GM20000 (cell line): ENCODE data around the gene ANKRD6.
A peak's percentile ranks its signal among the peaks of the same experiment; 100 is the strongest.

Experiments used
- DNase-seq: peaks from one replicate; pipeline ENCODE4 v3.0.0; 2012; ENCODE audit warnings: low spot score
- TF ChIP-seq, protein P1 (sequence below): IDR thresholded peaks from 2 replicates; pipeline ENCODE4 v1.5.1; 2012; ENCODE audit warnings: mild to moderate bottlenecking, control low read depth; ENCODE audit errors: extremely low read depth, missing control alignments

ANKRD6 gene

DNA sequence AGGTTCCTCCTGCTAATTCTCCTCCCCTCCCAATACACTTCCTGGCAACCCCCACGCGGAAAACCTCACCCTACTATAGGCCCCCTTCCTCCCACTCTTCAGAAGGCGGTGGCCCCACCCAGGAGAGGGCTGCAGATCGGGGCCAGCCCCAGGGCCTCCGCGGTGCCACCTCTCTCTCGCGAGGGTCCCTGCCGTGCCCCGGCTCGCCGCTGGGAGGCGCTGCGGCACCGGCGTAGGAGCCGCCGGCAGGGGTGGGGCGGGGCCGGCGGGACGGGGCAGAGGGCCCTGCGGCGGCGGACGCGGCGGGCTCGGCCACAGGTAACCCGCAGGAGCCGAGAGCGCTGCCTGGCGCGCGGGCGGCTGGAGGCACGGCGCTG, at the start of gene ANKRD6:
Gene ANKRD6 (plus strand): TSS at position 278 of the 377 bp plus-strand sequence. CDS start 133,825 bp downstream, outside the sequence.
- TF ChIP-seq, protein P1, sequence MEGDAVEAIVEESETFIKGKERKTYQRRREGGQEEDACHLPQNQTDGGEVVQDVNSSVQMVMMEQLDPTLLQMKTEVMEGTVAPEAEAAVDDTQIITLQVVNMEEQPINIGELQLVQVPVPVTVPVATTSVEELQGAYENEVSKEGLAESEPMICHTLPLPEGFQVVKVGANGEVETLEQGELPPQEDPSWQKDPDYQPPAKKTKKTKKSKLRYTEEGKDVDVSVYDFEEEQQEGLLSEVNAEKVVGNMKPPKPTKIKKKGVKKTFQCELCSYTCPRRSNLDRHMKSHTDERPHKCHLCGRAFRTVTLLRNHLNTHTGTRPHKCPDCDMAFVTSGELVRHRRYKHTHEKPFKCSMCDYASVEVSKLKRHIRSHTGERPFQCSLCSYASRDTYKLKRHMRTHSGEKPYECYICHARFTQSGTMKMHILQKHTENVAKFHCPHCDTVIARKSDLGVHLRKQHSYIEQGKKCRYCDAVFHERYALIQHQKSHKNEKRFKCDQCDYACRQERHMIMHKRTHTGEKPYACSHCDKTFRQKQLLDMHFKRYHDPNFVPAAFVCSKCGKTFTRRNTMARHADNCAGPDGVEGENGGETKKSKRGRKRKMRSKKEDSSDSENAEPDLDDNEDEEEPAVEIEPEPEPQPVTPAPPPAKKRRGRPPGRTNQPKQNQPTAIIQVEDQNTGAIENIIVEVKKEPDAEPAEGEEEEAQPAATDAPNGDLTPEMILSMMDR = peak; percentile 98
- DNase-seq = peak; percentile 94

DNA sequence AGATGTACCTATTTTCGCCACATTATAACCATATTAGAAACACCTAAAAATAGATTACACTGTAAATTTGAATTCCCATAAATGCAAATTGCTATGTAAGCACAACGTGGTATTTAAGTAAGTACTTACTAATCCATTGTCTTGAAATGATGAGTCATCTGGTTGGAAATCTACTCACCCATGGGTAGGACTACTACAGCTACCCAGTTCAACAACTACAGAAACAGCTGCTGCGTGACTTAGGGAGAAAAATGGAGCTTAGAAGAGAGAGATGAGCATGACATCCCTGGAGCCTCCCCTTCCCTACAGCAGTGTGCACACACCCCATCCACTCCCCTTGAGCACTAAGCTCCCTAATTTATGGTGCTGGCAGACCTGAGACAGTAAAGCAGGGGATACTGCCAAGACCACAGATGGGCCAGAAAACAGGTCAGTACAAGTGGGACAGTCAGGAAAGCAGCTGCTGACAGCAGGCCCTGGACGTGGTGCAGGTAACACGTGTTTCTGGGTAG, 47.7 kb upstream of the ANKRD6 start:
- TF ChIP-seq, protein P1 = no peak
- DNase-seq = no peak

DNA sequence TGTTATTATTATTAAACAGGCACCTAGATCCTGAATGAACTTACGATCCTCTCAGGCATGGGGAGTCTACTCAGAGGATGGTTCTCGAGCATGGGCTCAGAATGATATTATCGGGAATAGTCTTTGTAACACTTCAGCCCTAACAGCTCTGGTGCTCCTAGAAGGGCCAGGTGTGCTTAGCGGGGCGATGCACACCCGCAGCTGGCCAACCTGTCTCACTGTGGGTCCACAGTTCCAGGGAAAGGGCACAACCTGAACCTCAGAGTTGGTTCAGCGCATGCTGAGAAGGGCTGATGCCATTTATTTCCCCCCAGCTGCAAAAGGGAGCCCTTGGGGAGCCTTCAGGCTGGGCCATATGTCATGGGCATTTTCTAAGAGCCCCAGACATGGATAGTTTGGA, 47.1 kb upstream of the ANKRD6 start:
- TF ChIP-seq, protein P1 = no peak

GRCh38 chr6:89386917-89387491, 45.9 kb upstream of the ANKRD6 start:
- TF ChIP-seq, protein P1 = no peak
- DNase-seq = no peak

More for the DNA sequence above, 47.1 kb upstream of the ANKRD6 start:
- no peak for DNase-seq

DNA sequence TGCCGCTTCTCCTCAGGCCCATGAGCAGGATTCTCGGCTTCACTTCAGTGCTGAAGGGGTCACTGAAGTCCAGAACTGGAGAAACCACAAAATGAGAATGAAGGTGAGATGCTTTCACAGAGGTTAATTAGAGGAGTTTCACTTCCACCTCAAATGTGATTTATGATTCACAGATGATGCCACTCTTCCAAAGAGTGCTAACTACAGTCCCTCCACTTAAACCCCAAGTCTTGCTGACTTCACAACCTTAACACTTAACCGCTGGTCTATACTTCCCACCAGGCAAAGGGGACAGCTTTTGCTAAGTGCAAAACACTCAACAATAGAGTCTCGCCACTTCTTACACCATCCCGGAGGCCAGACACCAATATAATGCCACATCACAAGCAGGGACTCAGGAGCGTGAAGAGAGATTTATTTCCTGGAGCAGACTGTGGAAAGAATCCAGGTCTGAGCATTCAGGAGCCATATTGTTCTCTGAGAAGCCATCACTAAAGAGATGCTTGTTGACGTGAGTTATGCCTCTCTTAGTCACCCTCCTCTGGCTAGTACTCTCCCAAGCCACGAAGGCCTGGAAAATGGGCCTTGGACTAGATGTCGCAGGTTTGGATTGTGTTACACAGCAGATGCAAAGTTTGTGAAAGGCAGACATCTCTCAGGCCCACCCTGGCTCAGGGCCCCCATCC, 45.3 kb upstream of the ANKRD6 start:
- TF ChIP-seq, protein P1 = no peak
- peak; percentile 56 for DNase-seq

GRCh38 chr6:89388846-89389245, 44.1 kb upstream of the ANKRD6 start:
- DNase-seq = no peak
- TF ChIP-seq, protein P1 = no peak

DNA sequence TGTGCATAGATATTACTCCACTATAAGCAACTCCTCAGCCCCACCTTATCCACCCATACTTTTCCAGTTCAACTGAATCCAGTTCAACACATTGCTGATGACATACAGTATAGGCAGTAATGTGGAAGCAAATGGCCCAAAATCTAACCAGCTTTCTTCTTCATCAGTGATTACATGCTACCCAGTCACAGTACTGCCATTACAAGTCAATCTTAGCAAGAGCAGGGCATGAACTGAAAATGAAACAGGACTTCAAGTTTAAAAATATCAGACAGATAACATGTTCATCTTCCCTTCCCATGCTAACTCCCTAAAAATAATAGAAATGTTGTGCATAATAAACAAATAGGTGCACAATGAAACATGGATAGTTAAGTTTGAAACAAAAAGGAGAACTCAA, 40.1 kb upstream of the ANKRD6 start:
- no peak for DNase-seq
- TF ChIP-seq, protein P1 = no peak
